H1 (cell line): Measurements from ENCODE around the gene FBN3. TPM values are rescaled to one million over a fixed set of nuclear protein-coding genes. Genes with fewer than 3 reads are reported as not detected.

Source experiments
- BACH1 ChIP-seq: IDR thresholded peaks from 2 replicates; pipeline ENCODE4 v1.6.1; 2012; ENCODE audit warnings: low read length, improper control_type of control experiment
- BRCA1 ChIP-seq: IDR thresholded peaks from 2 replicates; pipeline ENCODE4 v1.6.1; 2012; ENCODE audit warnings: low read depth, low read length, improper control_type of control experiment
- JUN ChIP-seq: IDR thresholded peaks from 2 replicates; pipeline ENCODE4 v1.6.1; 2011; ENCODE audit warnings: low read depth, mild to moderate bottlenecking, improper control_type of control experiment, low read length
- MAFK ChIP-seq: IDR thresholded peaks from 2 replicates; pipeline ENCODE4 v1.6.1; 2012; ENCODE audit warnings: low read depth, mild to moderate bottlenecking, improper control_type of control experiment, low read length
- POLR2A ChIP-seq, 2 experiments: IDR thresholded peaks; 1 replicate in 1 of 2; 2 replicates in 1 of 2; pipeline ENCODE4 v1.6.1; 2011; ENCODE audit warnings: low read depth in 2 of 2, low read length in 2 of 2, mild to moderate bottlenecking in 2 of 2; ENCODE audit errors: control extremely low read depth in 1 of 2
- SIX5 ChIP-seq: IDR thresholded peaks from 2 replicates; pipeline ENCODE4 v1.6.1; 2011; ENCODE audit warnings: mild to moderate bottlenecking, low read depth, low read length
- TAF1 ChIP-seq: IDR thresholded peaks from 2 replicates; pipeline ENCODE4 v1.6.1; 2011; ENCODE audit warnings: mild to moderate bottlenecking, low read depth, low read length
- polyA plus RNA-seq, 7 experiments: library from polyadenylated mRNA; depleted of rRNA in 3 of 7; stranded (reverse) in 5 of 7; unstranded in 2 of 7; fragments of >200 nt in 5 of 7; fragments of 200-250 nt in 2 of 7; gene quantifications; 1 replicate in 5 of 7; 2 replicates in 1 of 7; 4 replicates in 1 of 7; pipeline versions ENCODE4 v1.2.1 to v1.2.3, GENCODE V29; 2011 to 2013; ENCODE audit warnings: missing spikeins in 2 of 7, mixed read lengths in 2 of 7
- total RNA-seq: library from RNA; stranded (reverse); fragmentation: NEBNext Ultra II Directional; extraction: Animal tissue kit (Norgen Biotek cat#: 25700); gene quantifications from 2 replicates; pipeline ENCODE4 v1.2.1, GENCODE V29; 2021
- TF ChIP-seq, protein P1 (sequence below): IDR thresholded peaks from 2 replicates; pipeline ENCODE4 v1.6.1; 2012; ENCODE audit warnings: inconsistent platforms

FBN3 gene
- total and polyA plus RNA-seq, 2 of the 8 experiments (the other 6 are each of a cell fraction or from before 2014, with no cell fraction given), result 37.1 to 38.7 TPM

DNA sequence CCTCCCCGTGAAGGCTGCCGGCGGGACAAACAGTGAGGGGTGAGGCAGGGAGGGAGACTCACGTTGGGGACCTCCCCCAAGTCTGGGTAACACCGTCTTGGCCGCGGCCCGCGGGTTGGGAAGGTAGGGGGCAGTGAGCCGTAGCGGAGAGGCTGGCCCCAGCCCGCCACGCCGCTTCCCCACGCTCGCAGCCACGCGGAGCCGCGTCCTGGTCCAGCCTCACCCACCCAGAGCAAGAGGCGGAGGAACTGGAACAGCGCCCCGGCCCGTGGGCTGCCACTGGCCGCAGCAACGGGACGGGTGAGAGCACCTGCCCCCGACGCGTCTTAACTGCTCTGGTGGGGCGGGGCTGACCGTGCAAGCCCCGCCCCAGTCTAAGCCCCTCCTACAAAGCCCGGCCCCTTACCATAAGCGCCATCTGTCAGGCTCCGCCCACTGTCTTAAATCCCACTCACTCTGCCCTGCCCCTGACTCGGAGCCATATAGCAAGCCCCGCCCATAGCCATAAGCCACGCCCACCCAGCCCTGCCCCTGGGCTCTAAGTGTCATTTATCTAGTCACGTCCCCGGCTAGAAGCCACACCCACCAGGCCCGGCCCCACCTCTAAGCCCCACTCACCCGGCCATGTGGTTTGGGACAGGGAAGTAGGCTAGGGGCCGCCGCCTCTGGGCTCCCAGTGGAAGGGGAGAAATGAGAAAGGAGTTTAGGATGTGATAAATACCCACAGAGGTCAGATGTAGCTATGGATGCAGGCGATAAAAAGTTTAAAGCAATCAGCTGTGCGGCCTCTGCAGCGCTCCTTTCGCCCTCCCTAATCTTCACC, 98.9 kb downstream of the FBN3 start (continued):
- TF ChIP-seq MAFK (no peak), JUN (no peak), POLR2A (IDR thresholded peaks at IDR 0.05; ENCODE audit: control extremely low read depth in 1 of 2, low read depth in 2 of 2, low read length in 2 of 2) (peak in 1 of 2 experiments; percentile 60; a peak in 2 of 3 replicates), TAF1 (peak; percentile 70; the same call in 1 of the 2 replicates), BRCA1 (no peak), SIX5 (no peak), BACH1 (0 out of 2 replicates have a peak, but pooled peaks have one; percentile 38)
- TF ChIP-seq, protein P1, sequence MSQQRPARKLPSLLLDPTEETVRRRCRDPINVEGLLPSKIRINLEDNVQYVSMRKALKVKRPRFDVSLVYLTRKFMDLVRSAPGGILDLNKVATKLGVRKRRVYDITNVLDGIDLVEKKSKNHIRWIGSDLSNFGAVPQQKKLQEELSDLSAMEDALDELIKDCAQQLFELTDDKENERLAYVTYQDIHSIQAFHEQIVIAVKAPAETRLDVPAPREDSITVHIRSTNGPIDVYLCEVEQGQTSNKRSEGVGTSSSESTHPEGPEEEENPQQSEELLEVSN, result peak; percentile 26; the same call in 1 of the 2 replicates
